ENCODE data around the gene EYS. TPM values are rescaled to one million over a fixed set of nuclear protein-coding genes. Genes with fewer than 3 reads are reported as not detected.

EYS gene
- total RNA-seq, 1 donor from 2014 or later = not detected

DNA sequence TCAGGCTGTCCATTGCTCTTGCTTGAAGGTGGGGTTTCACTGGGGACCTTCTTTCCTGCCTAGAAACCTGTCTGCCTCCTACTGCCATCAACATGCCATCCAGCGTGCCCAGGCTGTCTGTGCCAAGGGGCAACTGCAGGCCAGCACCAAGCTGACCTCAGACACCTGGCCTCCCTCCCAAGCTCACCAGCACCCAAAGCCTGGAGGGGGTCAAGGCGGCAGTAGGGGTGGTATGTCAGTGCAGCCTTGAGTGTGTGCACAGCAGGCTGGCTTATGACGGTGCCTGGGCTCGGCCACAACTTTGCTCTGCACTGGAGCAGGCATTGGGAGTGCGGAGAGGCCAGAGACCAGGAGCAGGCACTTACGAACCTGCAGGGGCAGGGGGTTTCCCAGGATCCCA, 149.0 kb downstream of the EYS start:
- intact Hi-C loops (cut with DNase I) = no loop called here
- Histone ChIP-seq H3K4me1 (no peaks in the 10 kb centered on the region), H3K36me3 (no peaks in the 10 kb centered on the region), H3K4me3 (no peak overlapping the region), H3K27me3 (ENCODE audit: low read depth) (no peaks in the 10 kb centered on the region), H3K27ac (no peak overlapping the region), H3K9me3 (no peaks in the 10 kb centered on the region)
- ATAC-seq (peak in 1 of 2 donors; percentile 41), DNase-seq (no peak)
- no peak for TF ChIP-seq CTCF (IDR thresholded peaks at IDR 0.05)

GRCh38 chr6:65557224-65557623, 149.8 kb downstream of the EYS start:
- Histone ChIP-seq H3K9me3 (no peaks in the 10 kb centered on the region), H3K27ac (no peak overlapping the region), H3K36me3 (no peaks in the 10 kb centered on the region), H3K4me1 (no peaks in the 10 kb centered on the region), H3K27me3 (ENCODE audit: low read depth) (no peaks in the 10 kb centered on the region), H3K4me3 (no peak overlapping the region)
- ATAC-seq (peak; percentile 13 to 26), DNase-seq (no peak)
- TF ChIP-seq CTCF (IDR thresholded peaks at IDR 0.05) = no peak
- intact Hi-C loops (cut with DNase I) = no loop called here

DNA sequence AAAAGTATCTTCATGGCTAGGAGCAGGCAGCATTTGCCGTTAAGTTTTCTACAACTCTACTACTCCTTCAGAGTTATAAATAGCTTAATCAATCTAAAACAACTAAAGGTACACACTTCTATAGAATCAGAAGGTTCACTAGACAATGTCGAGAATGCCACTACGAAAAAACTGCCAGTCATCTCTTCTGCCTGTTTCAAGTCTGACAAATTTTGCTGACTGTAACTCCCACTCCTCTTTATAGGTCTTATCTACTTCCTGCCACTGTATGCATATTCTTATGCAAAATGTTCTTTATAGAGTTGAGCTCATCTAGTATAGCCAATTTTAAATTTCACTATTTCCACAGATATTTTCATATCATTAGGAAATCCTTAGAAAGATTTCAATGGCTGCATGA, 160.1 kb downstream of the EYS start:
- H3K27ac ChIP-seq = no peak overlapping the region

DNA sequence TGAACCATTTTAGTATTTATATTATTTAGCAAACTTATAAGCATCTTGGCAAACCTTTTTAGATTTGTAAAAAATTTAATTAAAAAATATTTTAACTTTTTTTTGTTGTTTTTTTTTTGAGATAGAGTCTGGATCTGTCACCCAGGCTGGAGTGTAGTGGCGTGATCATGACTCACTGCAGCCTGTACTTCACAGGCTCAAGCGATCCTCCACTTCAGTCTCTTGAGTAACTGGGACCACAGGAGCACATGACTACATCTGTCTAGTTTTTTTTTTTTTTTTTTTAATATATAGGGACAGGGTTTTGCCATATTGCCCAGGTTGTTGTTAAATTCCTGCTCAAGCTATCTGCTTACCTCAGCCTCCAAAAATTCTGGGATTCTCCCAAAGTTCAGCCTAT, 161.1 kb downstream of the EYS start:
- Histone ChIP-seq H3K36me3 (no peaks in the 10 kb centered on the region), H3K4me1 (no peaks in the 10 kb centered on the region), H3K9me3 (no peaks in the 10 kb centered on the region), H3K27me3 (ENCODE audit: low read depth) (no peaks in the 10 kb centered on the region), H3K27ac (no peak overlapping the region), H3K4me3 (no peak overlapping the region)
- intact Hi-C loops (cut with DNase I) = no loop called here
- DNase-seq = no peak
- no peak for TF ChIP-seq CTCF (IDR thresholded peaks at IDR 0.05)
- ATAC-seq = no peak

More for the DNA sequence above, 160.1 kb downstream of the EYS start:
- no peak for DNase-seq
- ATAC-seq = no peak
- intact Hi-C loops (cut with DNase I) = no loop called here
- no peaks in the 10 kb centered on the region for H3K4me1 ChIP-seq
- H3K9me3 ChIP-seq = no peaks in the 10 kb centered on the region
- TF ChIP-seq CTCF (IDR thresholded peaks at IDR 0.05) = no peak
- no peak overlapping the region for H3K4me3 ChIP-seq
- H3K27me3 ChIP-seq (ENCODE audit: low read depth) = no peaks in the 10 kb centered on the region
- no peaks in the 10 kb centered on the region for H3K36me3 ChIP-seq

DNA sequence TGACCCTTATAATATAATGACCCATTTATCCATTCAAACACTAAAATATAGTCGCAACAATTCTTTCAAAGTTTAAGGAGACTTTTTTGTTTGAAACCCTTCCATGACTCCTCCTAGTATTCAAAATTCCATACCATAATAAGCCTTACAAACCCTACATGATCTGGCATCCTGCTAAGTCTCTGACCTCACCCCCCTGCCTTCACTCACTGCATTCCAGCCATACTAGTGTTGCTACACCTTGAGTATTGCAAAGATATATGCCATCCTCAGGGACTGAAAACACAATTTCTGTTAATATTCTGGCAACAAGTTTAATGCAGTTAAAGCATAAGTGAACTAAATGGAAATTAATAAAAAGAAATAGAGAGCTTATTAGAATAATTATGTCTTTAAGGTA, 168.4 kb downstream of the EYS start:
- no peak overlapping the region for H3K27ac ChIP-seq
- TF ChIP-seq CTCF (IDR thresholded peaks at IDR 0.05) = no peak
- H3K27me3 ChIP-seq (ENCODE audit: low read depth) = no peaks in the 10 kb centered on the region
- no peaks in the 10 kb centered on the region for H3K9me3 ChIP-seq
- no peaks in the 10 kb centered on the region for H3K36me3 ChIP-seq
- no peak overlapping the region for H3K4me3 ChIP-seq
- no peak for ATAC-seq
- no peak for DNase-seq
- intact Hi-C loops (cut with DNase I) = no loop called here
- no peaks in the 10 kb centered on the region for H3K4me1 ChIP-seq

DNA sequence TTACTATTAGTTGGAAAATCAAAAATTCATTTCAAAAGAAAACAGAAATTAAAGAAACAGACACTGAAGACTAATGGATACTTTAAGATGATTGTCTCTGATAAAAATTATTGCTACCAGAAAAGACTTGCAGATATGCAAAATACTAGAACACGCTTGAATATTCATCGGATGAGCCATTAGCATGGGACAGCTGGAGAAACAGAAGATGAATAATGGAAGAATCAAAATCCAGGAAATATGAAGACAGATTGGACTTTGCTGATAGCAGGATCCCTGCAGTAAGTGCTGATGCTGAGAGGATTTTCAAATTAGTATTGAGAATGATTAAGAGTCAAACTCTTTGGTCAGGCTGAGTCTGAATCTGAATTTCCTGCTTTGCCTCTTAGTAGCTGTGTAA, 169.4 kb downstream of the EYS start:
- no peak for TF ChIP-seq CTCF (IDR thresholded peaks at IDR 0.05)
- ATAC-seq = no peak
- Histone ChIP-seq H3K27me3 (ENCODE audit: low read depth) (no peaks in the 10 kb centered on the region), H3K4me1 (no peaks in the 10 kb centered on the region), H3K36me3 (no peaks in the 10 kb centered on the region), H3K4me3 (no peak overlapping the region), H3K9me3 (no peaks in the 10 kb centered on the region), H3K27ac (no peak overlapping the region)
- no peak for DNase-seq
- intact Hi-C loops (cut with DNase I) = no loop called here
